ENCODE data around the gene LLCFC1.
"Not testable (repeated sequence)": the region's sequence is repeated elsewhere in the genome, so short reads cannot be mapped to it uniquely, and the experiment has no call there.

The LLCFC1 gene

DNA sequence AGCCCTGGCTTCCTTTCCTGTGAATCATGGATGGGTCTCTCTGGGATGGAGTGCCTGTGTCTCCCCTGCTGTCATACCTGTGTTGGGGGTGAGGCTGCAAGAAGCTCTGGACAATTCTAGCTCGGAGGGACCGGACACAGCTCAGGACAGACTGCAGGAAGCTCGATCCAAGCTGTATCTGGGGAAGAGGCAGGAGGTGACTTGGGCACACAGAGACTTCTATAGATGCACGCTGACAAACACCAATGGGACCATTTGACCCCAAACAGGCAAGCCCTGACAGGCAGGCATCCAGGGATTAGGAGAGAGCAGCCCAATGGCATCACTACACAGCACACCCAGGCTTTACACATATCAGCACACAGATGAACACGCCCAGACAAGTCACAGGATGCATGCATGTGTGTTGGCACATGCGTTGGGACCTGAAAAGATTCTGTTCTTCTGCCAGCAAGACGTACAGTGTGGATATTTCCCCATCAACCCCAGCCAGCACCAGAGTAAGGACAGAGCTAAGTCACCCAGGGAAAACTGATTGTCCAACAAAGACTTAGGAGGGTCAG, 4.5 kb downstream of the LLCFC1 start:
- DNase-seq (ENCODE audit: low read depth), result no peak

DNA sequence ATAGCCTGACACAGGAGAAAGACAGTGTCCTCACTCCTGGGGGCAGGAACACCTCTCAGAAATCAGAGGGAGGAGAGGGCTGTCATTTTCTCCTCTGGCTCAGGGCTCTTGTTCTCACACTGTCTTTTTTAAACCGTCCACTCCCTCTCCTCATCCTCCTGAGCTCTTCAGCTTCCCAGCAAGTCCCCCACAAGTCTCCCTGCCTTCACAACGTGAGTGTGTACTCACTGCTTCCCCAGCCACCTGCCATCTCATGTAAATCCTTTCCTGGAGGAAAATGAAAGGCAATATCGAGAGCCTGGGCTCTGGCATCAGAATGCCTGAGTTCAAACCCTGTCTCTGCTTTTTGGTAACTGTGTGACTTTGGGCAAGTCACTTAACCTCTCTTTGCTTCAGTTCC, 5.7 kb downstream of the LLCFC1 start:
- DNase-seq (ENCODE audit: low read depth), result no peak

DNA sequence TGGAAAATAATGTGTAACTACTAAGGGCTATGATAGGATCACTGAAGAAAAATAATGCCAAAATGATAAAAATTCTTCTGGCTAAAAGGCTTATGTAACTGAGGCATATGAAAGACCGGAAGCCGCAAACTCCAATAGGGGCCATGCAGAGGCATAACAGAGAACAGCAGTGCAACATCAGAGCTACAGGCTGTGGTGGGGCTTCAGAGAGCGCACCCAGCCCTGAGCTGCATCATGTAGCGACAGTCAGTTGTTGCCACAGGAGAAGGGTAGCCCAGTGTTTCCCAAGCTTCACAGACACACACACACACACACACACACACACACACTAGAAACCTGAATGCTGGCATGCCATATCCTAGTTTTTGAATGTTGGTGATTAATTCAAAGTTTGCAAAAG, 9.3 kb downstream of the LLCFC1 start:
- DNase-seq (ENCODE audit: low read depth), result no peak

DNA sequence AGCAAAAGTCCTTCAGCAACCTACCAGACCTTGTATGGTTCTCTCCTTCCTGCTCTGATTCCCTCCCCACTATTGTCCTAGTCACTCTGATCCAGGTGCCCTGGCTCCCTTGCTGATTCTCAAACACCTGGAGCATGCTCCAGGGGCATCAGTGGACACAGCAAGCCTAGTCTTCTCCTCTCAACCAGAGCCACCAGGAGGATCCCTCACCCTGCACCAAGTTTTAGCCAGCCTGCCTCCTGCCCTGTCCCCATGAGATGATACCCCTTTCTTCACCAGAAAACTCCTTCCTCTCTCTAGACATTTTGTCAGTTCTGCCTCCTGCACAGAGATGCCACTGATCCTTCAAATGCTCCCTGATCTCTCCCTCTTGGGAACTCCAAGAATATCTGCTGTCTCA, 11.0 kb downstream of the LLCFC1 start:
- no peak for DNase-seq (ENCODE audit: low read depth)

DNA sequence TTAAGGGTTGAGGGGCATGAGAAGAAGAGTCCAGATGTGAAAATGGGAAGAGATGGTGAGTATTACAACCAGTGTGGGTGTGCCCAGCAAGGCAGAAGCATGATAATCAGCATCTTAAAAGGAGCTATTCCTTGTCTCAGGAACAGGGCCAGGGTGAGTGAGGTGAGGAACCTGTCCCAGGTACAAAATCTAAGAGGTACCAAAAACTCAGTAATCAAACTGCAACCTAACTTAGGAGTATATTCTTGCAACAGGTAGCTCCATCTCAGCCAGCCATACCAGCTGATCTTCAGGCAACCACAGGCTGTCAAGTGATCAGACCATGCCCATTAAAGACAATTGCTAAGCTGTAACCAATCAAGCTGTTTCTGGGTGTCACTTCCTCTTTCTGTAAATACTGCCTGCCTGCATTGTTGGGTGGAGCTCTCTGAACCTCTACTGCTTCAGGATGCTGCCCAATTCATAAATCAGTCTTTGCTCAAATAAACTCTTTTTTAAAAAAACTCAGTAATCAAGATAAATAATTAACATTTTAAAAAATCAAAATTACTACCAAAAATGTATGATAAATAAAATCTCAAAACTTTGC, 15.5 kb downstream of the LLCFC1 start:
- no peak for DNase-seq (ENCODE audit: low read depth)

DNA sequence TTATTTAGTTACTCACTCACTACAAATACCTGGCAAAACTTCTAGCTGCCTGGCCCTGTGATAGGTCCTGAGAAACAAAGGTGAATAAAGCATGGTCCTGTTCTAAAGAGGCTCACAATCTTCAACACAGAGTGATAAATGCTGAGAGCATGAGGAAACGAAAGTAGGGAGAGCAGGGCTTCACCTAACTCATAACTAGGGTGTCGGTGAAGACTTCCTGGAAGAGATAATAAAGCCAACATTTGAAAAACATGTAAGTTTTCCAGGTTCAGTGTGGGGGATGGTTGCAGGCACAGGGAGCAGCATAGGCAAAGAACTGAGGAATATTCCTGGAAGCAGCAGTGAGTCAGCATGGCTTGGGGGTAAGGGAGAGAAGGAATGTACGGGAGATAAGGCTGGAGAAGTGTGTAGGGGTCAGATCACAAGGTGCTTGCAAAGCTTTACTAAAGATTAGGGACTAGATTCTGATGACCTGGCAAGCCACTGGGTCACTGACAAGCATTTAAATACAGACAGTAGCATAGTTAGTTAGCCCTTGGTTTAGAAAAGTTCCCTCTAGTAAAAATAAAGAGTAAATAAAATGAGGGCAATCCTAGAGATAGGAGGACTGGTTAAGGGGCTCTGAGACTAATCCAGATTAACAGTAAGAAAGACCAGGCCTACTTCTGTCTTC, 17.8 kb downstream of the LLCFC1 start:
- no peak for DNase-seq (ENCODE audit: low read depth)

DNA sequence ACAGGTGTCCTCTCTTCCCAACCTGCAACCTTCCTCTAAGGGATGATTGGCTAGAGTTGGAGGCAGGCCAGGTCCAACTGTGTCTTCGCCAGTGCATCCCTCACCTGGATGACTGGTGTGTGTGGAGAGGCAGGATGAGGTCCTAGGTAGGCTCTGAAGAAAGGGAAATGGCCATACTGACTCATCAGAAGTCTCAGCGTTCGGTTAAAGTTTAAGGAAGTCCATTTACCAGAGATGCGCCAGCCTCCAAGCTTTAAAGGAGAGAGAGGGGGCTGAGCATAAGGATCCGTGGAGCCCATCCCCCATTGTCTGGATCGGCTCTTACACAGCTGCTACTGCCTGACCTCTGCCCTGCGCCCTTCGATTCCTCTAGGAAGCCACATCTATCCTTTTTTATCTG, 18.4 kb downstream of the LLCFC1 start:
- DNase-seq (ENCODE audit: low read depth), result no peak

DNA sequence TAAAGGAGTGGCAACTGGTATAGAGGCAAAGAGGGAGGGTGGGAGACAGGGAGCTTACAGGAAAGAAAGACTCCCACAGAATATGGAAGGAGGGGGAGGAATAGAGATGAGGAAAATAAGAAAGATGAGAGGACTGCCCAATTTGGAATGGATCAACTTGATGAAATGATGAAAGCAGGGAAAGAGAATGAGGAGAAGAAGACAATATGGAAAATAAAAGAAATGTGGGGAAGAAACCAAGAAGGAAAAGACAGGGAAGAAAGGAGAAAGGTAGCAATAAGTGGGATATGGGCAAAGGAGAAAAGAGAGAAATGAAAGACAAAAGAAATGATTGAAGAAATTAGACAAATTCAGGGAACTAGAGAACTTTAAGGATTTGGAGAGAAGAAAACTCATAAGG, 19.9 kb downstream of the LLCFC1 start:
- DNase-seq (ENCODE audit: low read depth), result no peak

DNA sequence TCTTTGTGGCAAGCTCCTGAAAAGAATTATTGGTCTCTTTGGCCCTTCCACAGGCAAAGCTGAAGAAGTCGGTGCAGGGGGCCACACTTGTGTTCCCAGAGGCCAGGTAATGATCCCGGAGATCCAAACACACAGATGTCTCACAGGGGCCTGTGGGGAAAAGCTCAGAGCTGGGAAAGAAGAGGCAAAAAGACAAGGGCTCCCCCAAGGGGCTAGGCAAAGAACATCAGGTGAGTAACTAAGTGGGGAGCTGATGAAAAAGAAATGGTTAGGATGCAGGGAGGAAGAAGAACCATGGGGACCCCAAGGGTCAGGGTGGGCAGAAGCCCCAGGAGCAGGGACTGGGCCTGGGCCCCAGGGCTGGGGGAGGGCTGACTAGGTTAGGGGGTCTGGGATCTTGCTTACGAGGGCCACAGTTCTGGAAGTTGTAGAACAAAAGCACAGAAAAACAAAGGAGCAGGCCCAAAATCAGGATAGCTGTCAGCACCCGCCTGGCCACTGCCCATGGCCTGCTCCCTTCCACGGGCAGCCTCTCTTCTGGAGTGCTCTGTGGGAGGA, 21.8 kb downstream of the LLCFC1 start:
- DNase-seq (ENCODE audit: low read depth), result no peak

DNA sequence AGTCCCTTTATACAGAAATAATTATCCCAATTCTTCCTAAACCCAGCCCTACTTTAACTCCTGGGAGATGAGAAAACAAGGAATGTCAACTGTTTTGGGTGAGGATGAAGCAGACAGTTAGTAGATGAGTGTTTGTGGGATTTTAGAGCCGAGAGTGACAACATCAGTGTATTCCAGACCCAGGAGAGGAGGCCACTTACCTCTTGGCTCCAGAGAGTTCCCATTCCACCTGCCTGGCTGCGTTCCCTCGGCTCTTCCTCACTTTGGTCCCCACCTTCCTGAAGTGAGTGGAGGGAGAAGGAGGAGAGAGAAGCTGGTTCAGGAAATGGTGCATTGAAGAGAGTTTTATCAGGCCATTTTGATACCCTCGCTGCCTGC, 22.3 kb downstream of the LLCFC1 start:
- no peak for DNase-seq (ENCODE audit: low read depth)

DNA sequence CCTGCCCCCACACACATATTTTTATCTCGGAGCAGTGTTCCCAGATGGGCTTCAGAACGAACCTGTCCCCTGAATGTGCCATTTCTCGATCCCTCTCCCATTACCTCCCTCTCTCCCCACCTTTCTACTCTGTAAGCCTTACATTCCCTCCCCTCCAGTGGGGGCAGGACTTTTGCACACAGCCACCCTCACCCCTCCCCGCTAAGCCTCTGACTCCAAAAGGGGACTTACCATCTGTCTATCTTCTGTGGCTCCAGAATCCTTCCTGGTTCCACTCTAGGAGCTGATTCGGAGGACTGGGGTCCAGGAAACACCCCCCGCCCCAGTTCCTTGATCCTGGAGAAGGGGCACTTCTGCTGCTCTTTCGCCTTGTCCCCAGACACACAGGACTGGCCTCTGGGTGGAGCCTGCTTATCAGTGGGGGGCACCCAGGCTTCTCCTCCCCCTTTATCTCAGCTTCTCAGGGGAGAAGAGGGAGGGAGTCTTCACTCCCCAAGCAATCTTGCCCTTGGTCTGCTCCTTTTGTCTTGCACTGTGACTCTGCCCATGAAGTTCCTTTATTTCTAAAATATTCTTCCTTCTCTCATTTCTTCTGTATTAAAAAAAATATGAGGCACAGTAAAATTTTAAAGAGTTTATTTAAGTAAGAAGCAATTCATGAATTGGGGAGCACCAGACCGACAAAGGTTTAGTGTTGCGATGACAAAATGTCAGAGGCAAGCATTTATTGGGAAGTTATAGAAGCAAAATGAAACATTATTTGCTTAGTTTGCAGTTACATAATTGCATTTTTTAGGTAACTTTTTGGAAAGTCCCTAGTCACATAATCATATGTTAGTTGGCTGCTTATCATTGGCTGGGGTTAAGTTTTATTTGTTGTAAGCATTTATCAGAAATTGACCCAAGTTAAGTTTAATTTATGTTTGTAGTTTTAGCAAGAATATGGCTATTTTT, 23.0 kb downstream of the LLCFC1 start, which contains the start of gene KEL:
TSS of gene KEL (minus strand) at position 391 of the 954 bp plus-strand sequence. CDS start at position 234, 157 bp downstream.
- DNase-seq (ENCODE audit: low read depth), result no peak

DNA sequence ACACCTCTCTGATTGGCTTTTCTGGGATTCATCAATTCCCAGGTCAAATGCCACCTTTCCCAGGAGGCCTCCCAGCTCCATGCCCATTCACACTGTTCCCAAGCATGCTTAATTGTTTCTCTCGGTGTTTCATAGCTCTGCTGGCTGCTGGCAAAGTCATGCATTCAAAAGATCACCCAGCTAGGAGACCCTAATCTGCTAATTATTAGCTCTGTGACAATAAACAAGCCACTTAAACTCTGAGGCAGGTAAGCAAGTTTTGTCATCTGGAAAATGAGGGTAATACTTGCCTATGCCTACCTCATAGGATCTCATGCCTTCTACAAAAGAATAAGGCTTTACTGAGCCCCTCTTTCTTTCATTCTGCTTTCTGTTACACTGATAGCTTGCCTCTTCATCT, 23.7 kb downstream of the LLCFC1 start:
- no peak for DNase-seq (ENCODE audit: low read depth)

DNA sequence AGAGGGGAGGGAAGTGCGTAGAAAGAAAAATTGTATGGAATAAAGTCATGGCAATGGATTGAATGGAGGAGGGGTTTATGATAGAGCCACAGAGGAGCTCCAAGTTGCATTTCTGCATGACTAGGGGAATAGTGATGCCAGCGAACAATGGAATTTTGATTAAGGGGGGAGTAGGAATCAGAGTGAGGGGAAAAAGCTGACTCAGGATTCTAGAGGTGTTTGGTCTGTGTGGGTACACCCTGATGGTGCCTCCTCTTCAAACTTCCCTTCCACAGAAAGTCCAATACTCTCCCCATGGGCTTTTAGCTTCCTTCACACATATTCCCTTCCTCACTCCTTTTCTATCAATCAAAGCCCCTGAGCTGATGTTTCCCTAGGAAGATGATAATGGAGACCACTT, 24.7 kb downstream of the LLCFC1 start:
- DNase-seq (ENCODE audit: low read depth), result no peak

DNA sequence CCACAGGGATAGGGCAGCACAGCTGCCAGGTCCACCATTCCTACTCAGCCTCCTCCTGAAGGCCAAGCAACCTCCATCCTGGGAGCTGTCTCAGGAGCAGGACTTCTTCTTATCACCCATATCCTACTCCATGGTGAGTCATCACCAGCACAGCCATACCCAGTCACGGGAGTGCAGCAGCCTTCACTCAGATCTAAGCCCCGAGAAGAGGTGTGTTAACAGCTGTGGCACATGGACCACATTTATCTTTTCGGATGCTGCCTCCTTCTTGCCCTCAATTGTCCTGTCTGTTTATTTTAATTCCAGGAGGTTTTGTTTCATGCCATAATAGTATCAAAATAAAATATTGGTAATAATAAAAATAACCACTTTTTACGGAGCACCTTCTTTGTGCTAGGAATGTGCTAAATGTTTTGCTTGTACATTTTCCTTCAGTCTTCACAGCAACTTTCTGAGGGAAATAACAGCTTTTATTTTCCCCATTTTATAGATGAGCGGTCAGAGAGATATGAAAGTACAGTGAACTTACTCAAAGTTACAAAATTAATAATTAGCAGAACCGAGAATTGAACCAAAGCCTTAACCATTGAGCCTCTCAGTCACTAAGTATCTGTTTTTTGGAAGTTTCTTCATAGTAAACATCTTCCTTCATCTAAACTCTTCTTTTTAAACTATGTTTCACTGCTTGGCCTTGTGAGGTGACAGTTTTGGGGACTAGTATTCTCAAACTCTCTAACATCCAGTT, 25.4 kb downstream of the LLCFC1 start:
- no peak for DNase-seq (ENCODE audit: low read depth)

DNA sequence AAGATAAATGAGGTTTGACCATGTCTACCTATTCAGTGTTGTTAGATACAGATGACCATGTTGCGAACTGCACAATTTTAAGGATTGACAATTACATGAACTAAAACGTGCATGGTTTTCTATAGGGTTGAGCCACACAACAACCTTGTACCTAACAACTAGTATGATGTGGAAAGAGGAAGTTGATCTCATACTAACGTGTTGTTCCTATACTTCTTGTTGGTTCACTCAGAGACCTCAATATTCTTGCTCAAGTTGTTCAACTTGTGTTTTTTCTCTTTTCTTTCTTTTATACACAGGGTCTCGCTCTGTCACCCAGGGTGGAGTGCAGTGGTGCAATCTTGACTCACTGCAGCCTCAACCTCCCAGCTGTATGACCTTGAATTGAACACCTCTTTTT, 28.9 kb downstream of the LLCFC1 start:
- no peak for DNase-seq (ENCODE audit: low read depth)

DNA sequence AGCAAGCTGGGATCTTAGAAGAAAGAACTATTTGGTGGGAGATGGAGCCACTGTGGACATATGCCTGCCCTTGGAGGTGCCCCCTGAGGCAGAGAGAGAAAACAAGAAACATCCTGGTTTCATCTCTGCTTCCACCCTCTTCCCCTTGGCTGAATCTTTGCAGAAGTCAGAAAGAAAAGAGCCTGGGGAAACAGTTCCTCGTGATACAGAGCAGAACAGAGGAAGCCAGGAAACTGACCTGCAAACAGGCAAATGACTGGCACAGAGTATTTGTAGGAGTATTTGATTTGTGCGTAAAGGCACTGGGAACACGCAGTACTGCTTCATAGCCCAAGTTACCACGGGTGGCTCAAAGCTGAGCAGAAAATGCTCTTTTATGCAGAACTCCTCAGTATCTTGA, 29.9 kb downstream of the LLCFC1 start:
- DNase-seq (ENCODE audit: low read depth), result no peak

DNA sequence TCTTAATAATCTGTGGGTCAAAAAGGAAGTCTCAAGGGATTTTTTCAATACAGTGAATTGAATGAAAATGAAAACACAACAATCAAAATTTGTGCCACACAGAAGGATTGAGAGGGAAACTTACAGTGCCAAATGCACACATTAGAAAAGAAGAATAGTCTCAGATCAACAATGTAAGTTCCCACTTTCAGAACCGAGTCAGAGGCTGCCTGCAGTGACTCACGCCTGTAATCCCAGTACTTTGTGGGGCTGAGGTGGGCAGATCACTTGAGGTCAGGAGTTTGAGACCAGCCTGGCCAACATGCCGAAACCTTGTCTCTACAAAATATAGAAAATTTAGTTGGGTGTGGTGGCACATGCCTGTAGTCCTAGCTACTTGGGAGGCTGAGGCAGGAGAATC, 35.3 kb downstream of the LLCFC1 start:
- DNase-seq (ENCODE audit: low read depth), result no peak

DNA sequence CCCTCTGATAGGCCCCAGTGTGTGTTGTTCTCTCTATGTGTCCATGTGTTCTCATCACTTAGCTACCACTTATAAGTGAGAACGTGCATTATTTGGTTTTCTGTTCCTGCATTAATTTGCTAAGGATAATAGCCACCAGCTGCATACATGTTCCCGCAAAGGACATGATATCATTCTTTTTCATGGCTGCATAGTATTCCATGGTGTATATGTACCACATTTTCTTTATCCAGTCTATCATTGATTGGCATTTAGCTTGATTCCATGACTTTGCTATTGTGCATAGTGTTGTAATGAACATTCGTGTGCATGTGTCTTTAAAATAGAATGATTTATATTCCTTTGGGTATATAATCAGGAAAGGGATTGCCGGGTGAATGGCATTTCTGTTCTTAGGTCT, 39.1 kb downstream of the LLCFC1 start:
- not testable (repeated sequence) for DNase-seq (ENCODE audit: low read depth)

DNA sequence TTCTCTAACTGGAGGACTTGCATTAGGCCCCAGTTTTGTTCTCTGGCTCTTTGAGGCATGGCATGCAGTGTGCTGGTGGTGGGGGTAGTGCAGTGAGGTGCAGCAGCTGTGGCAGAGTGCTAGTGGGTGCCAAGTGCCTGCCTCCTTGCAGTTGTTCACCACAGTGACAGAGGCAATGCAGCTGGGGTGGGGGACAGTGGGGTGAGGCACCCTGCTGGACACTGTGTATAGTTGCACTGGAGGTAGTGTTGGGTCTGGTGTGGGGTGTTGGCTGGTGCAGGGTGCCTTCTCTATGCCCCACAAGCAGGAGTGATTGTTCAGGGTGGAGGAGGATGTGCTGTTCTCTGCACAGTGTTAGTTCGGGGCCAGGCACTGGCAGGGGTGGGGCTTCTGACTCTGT, 44.5 kb downstream of the LLCFC1 start:
- no peak for DNase-seq (ENCODE audit: low read depth)

DNA sequence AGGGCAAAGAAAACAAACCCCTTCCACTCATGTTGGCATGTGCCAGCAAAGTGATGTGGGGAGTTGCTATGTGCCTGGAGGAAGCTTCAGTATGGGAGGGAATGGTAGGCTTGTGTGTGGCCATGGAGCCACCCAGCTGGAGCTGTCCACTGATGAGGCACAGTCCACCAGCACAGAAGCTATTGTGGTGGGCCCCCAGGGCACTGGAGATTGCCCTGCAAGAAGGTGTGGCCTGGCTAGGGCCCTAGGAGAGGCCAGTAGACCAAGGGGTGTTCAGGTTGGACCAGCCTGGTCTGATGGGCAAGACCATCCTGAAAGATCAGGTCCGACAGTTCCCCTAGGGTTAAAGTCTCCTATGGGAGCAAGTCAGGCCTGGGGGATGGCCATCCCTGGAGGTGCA, 45.0 kb downstream of the LLCFC1 start:
- DNase-seq (ENCODE audit: low read depth), result no peak

Measured in stimulated activated CD8-positive, alpha-beta memory T cell treated with anti-CD3 and anti-CD28 coated beads, Interleukin-12 subunit alpha, Interleukin-12 subunit beta, amount 100 ng/mL, for 1 hour (primary cell).